Measurements from ENCODE around the gene RAPGEF6. TPM values are rescaled to one million over a fixed set of nuclear protein-coding genes. Genes with fewer than 3 reads are reported as not detected.
A peak's percentile ranks its signal among the peaks of the same experiment; 100 is the strongest.

The RAPGEF6 gene
- total and polyA plus RNA-seq, 2 of the 4 experiments (the other 2 are of a cell fraction): 5.8 to 18.8 TPM

- in situ Hi-C loops (cut with MboI; ENCODE audit: low sequenced_read_pairs) (loop anchor here (5.0 kb wide), 1 partner anchor 418 kb away; no protein-coding TSS in a partner anchor), intact Hi-C loops (cut with micrococcal nuclease) (loop anchor here (1.0 to 2.0 kb wide), 4 partner anchors 166 to 473 kb away; partner anchors contain the start of gene FNIP1), dilution Hi-C loops (cut with HindIII; ENCODE audit: low sequenced_read_pairs, unreplicated experiment) (no loop called here)
- H2AK5ac ChIP-seq (ENCODE audit: low read depth, low read length): peak overlapping the region; percentile 54; the same call in 1 of the 2 replicates
- H3K4me1 ChIP-seq (ENCODE audit: control insufficient read depth, insufficient read depth, low read length): peaks cover 6% of the 10 kb centered on the region
- H2AK9ac ChIP-seq (replicated peaks; ENCODE audit: low read depth, low read length, poor library complexity): peak overlapping the region; percentile 91
- H4K91ac ChIP-seq (ENCODE audit: insufficient read depth, low read depth, low read length): no peak overlapping the region
- TF ChIP-seq, protein P1, sequence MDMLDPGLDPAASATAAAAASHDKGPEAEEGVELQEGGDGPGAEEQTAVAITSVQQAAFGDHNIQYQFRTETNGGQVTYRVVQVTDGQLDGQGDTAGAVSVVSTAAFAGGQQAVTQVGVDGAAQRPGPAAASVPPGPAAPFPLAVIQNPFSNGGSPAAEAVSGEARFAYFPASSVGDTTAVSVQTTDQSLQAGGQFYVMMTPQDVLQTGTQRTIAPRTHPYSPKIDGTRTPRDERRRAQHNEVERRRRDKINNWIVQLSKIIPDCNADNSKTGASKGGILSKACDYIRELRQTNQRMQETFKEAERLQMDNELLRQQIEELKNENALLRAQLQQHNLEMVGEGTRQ (IDR thresholded peaks at IDR 0.05; ENCODE audit: low read depth, low read length): no peak
- peak; percentile 45; the same call in 1 of the 2 replicates for TF ChIP-seq MAZ (IDR thresholded peaks at IDR 0.05; ENCODE audit: borderline replicate concordance, low read depth, low read length)
- no peak for TF ChIP-seq MAFK (IDR thresholded peaks at IDR 0.05; ENCODE audit: low read depth, low read length)
- TF ChIP-seq POLR2A (IDR thresholded peaks at IDR 0.05; ENCODE audit: low read depth, low read length): peak; percentile 41; the same call in 1 of the 2 replicates
- TF ChIP-seq RAD21 (IDR thresholded peaks at IDR 0.05; ENCODE audit: low read length): peak; percentile 93
- TF ChIP-seq, protein P2, sequence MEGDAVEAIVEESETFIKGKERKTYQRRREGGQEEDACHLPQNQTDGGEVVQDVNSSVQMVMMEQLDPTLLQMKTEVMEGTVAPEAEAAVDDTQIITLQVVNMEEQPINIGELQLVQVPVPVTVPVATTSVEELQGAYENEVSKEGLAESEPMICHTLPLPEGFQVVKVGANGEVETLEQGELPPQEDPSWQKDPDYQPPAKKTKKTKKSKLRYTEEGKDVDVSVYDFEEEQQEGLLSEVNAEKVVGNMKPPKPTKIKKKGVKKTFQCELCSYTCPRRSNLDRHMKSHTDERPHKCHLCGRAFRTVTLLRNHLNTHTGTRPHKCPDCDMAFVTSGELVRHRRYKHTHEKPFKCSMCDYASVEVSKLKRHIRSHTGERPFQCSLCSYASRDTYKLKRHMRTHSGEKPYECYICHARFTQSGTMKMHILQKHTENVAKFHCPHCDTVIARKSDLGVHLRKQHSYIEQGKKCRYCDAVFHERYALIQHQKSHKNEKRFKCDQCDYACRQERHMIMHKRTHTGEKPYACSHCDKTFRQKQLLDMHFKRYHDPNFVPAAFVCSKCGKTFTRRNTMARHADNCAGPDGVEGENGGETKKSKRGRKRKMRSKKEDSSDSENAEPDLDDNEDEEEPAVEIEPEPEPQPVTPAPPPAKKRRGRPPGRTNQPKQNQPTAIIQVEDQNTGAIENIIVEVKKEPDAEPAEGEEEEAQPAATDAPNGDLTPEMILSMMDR (conservative IDR thresholded peaks at IDR 0.05; ENCODE audit: low read depth, low read length): peak; percentile 90
- peak; percentile 42; the same call in 1 of the 2 replicates for TF ChIP-seq CEBPB (IDR thresholded peaks at IDR 0.05; ENCODE audit: low read depth, low read length)
- peak; percentile 89 for TF ChIP-seq SMC3 (IDR thresholded peaks at IDR 0.05; ENCODE audit: low read depth, low read length)
- no peaks in the 10 kb centered on the region for H3K9me3 ChIP-seq (ENCODE audit: control insufficient read depth, insufficient read depth, low read length)
- H4K20me1 ChIP-seq (ENCODE audit: insufficient read depth, low read length): 0 out of 2 replicates have a peak, but pooled peaks cover 3% of the 10 kb centered on the region
- ATAC-seq (ENCODE audit: low read depth): peak; percentile 87
- BruUV-seq (replicated peaks): no TSS peak
- peak overlapping the region; percentile 12 for H2BK5ac ChIP-seq (ENCODE audit: low read depth, low read length, poor library complexity, severe bottlenecking)
- H3K23ac ChIP-seq (ENCODE audit: low read depth, low read length): no peak overlapping the region
- H4K8ac ChIP-seq (ENCODE audit: low read depth in 2 of 2, low read length in 2 of 2): no peak overlapping the region; a peak in 1 of 4 replicates
- ChIA-PET POLR2A (ENCODE audit: unreplicated experiment) (interaction anchor here (0.5 to 0.9 kb wide), 2 partner anchors 46 to 231 kb away, joined by 3 to 6 read pairs; no protein-coding TSS in a partner anchor), CTCF (interaction anchor here (0.5 to 2.0 kb wide), 28 partner anchors 9 to 473 kb away, joined by 3 to 35 read pairs (median 3); no protein-coding TSS in a partner anchor)
- peak overlapping the region; percentile 63 for H2AFZ ChIP-seq (replicated peaks; ENCODE audit: low read length, poor library complexity)
- no peak overlapping the region for H3K4me2 ChIP-seq (ENCODE audit: low read depth, low read length)
- peak; percentile 74 for DNase-seq
- no peak overlapping the region for H3K27ac ChIP-seq (ENCODE audit: insufficient read depth, low read length)
- H3K9ac ChIP-seq (ENCODE audit: low read depth, low read length): no peak overlapping the region
- H2BK20ac ChIP-seq (ENCODE audit: low read depth, low read length): peak overlapping the region; percentile 53; the same call in 1 of the 2 replicates
- no peaks in the 10 kb centered on the region for H3K9me1 ChIP-seq (ENCODE audit: insufficient read depth, low read length)
- H3K56ac ChIP-seq (ENCODE audit: extremely low read depth, insufficient read depth, low read length): no peak overlapping the region
- H3K36me3 ChIP-seq (ENCODE audit: control insufficient read depth, insufficient read depth, low read length): no peaks in the 10 kb centered on the region
- no CpG with 5 or more reads among the region's 5 CpGs for WGBS, 2 experiments (ENCODE audit: extremely low coverage in 2 of 2, insufficient read length in 1 of 2)
- no peak overlapping the region for H3K18ac ChIP-seq (ENCODE audit: low read depth, low read length)
- H3K79me1 ChIP-seq (ENCODE audit: low read depth in 1 of 2, low read length in 2 of 2): peaks cover 19 to 35% of the 10 kb centered on the region in 2 experiments
- H3K4me3 ChIP-seq (ENCODE audit: insufficient read depth, low read depth, low read length): no peak overlapping the region
- H3K4ac ChIP-seq (ENCODE audit: low read depth, low read length): peak overlapping the region; percentile 59
- no peak overlapping the region for H4K5ac ChIP-seq (ENCODE audit: low read depth, low read length)
- no peaks in the 10 kb centered on the region for H3K27me3 ChIP-seq (ENCODE audit: control insufficient read depth, insufficient read depth, low read length)
- 0 out of 2 replicates have a peak overlapping the region, but pooled peaks have one; percentile 22 for H2BK120ac ChIP-seq (ENCODE audit: low read depth, low read length)
- no peak overlapping the region for H2BK15ac ChIP-seq (ENCODE audit: low read depth, low read length)
- no peak overlapping the region for H3K14ac ChIP-seq (replicated peaks; ENCODE audit: low read depth, low read length)
Observed at GRCh38 chr5:131589510-131590348, 45.3 kb downstream of the RAPGEF6 start.

All from IMR-90 (cell line).